KMS-11 (cell line): ENCODE measurements around the gene CCDC146.
A peak's percentile ranks its signal among the peaks of the same experiment; 100 is the strongest.

ENCODE experiments used
- H2AFZ ChIP-seq: fragments of 200-600 bp; sonication (generic); 2 replicates; pipeline ENCODE4 v1.6.1; 2016; ENCODE audit warnings: antibody characterized with exemption, mixed run types, low read depth
- H3K27ac ChIP-seq: fragments of 200-600 bp; sonication (generic); 2 replicates; pipeline ENCODE4 v1.6.1; 2016; ENCODE audit warnings: mild to moderate bottlenecking, mixed run types
- H3K27me3 ChIP-seq: fragments of 200-600 bp; sonication (generic); 2 replicates; pipeline ENCODE4 v1.6.1; 2017; ENCODE audit warnings: mild to moderate bottlenecking, low read depth, mixed run types, moderate library complexity; ENCODE audit not compliant: insufficient read depth
- H3K36me3 ChIP-seq: fragments of 200-600 bp; sonication (generic); 2 replicates; pipeline ENCODE4 v1.6.1; 2017; ENCODE audit warnings: mild to moderate bottlenecking, mixed run types; ENCODE audit not compliant: insufficient read depth
- H3K4me1 ChIP-seq: fragments of 200-600 bp; sonication (generic); 2 replicates; pipeline ENCODE4 v1.6.1; 2016; ENCODE audit warnings: mild to moderate bottlenecking, low read depth, mixed run types; ENCODE audit not compliant: poor library complexity, severe bottlenecking
- H3K4me2 ChIP-seq: fragments of 200-600 bp; sonication (generic); 2 replicates; pipeline ENCODE4 v1.7.0; 2016; ENCODE audit warnings: mild to moderate bottlenecking, mixed run types
- H3K4me3 ChIP-seq: fragments of 200-600 bp; sonication (generic); IDR thresholded peaks from 2 replicates; pipeline ENCODE4 v1.6.1; 2017; ENCODE audit warnings: low read depth, low read length, mixed read lengths; ENCODE audit not compliant: insufficient read depth
- H3K79me2 ChIP-seq: fragments of 200-600 bp; sonication (generic); 2 replicates; pipeline ENCODE4 v1.6.1; 2016; ENCODE audit warnings: low read depth, mixed run types; ENCODE audit not compliant: insufficient read depth
- H3K9ac ChIP-seq: fragments of 200-600 bp; sonication (generic); 2 replicates; pipeline ENCODE4 v1.6.1; 2016; ENCODE audit warnings: mild to moderate bottlenecking, mixed run types
- H4K20me1 ChIP-seq: fragments of 200-600 bp; sonication (generic); 2 replicates; pipeline ENCODE4 v1.6.1; 2016; ENCODE audit warnings: mild to moderate bottlenecking, mixed run types; ENCODE audit not compliant: insufficient read depth
- CTCF ChIP-seq: fragments of 200-600 bp; sonication (generic); conservative IDR thresholded peaks from 2 replicates; pipeline ENCODE4 v1.6.1; 2017; ENCODE audit warnings: low read depth, mild to moderate bottlenecking, antibody characterized with exemption, low read length, moderate library complexity, mixed read lengths

Gene CCDC146

DNA sequence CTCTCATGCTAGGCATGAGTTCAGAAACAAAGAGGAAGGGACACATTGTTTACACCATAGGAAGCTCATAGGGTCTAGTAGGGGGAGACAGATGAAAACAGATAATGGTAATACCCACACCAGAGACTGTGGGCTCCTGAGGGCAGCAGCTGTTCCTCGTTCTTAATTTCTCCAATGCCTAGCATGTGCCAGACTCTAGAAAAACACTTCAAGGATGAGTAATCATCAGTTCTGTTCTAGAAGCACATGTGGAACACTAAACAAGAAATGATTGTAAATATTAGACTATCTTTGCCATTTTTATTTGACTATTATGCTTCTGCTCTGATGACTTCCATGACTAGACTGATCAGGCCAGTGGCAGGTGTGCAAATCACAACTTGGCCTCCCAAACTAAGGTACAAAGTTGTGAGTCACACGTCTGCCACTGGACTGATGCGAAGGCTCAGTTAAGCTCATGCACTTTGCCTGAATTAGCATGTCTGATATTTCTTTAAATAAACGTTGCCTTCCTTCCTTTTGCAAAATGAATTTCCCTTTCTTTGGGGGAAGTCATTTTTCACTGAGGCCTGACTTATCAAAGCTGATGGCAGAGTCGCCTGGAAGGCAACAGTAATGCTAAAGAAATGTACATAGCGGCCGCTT is 166.4 kb downstream of the CCDC146 start:
- Histone ChIP-seq H3K79me2 (no peaks in the 10 kb centered on the region), H3K4me2 (no peak overlapping the region), H3K9ac (no peak overlapping the region), H3K27me3 (no peaks in the 10 kb centered on the region), H3K4me3 (no peak overlapping the region), H3K27ac (no peak overlapping the region), H3K36me3 (no peaks in the 10 kb centered on the region), H4K20me1 (no peaks in the 10 kb centered on the region), H2AFZ (no peak overlapping the region), H3K4me1 (no peaks in the 10 kb centered on the region)
- TF ChIP-seq CTCF = no peak

- no peaks in the 10 kb centered on the region for H4K20me1 ChIP-seq
- TF ChIP-seq CTCF = no peak
Measured at GRCh38 chr7:77289387-77289786, 167.0 kb downstream of the CCDC146 start.

DNA sequence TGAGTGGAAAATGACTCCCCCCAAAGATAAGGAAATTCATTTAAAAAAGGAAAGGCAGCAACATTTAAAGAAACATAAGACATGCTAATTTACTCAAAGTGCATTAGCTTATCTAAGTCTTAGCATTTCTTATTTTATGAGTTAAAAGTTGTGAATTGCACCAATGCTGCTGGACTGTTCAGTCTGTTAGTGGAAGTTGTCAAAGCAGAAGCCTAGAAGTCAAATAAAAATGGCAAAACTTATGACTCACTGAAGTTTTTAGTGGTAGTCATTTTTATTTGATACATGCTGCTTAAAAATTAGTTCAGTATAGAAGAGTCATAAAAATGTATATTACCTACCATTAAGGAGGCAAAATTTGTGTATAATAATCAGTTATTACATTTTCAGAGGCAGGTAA is 168.0 kb downstream of the CCDC146 start:
- no peak for TF ChIP-seq CTCF
- H3K4me2 ChIP-seq = no peak overlapping the region
- no peaks in the 10 kb centered on the region for H4K20me1 ChIP-seq
- no peaks in the 10 kb centered on the region for H3K79me2 ChIP-seq
- H2AFZ ChIP-seq = no peak overlapping the region
- no peak overlapping the region for H3K9ac ChIP-seq
- no peak overlapping the region for H3K27ac ChIP-seq
- no peaks in the 10 kb centered on the region for H3K4me1 ChIP-seq
- H3K36me3 ChIP-seq = no peaks in the 10 kb centered on the region
- no peaks in the 10 kb centered on the region for H3K27me3 ChIP-seq
- H3K4me3 ChIP-seq = no peak overlapping the region

More at GRCh38 chr7:77289387-77289786, 167.0 kb downstream of the CCDC146 start:
- Histone ChIP-seq H3K4me2 (no peak overlapping the region), H3K36me3 (no peaks in the 10 kb centered on the region), H3K79me2 (no peaks in the 10 kb centered on the region), H3K9ac (no peak overlapping the region), H3K4me3 (no peak overlapping the region), H3K27ac (no peak overlapping the region), H3K27me3 (no peaks in the 10 kb centered on the region), H2AFZ (no peak overlapping the region), H3K4me1 (no peaks in the 10 kb centered on the region)

GRCh38 chr7:77293046-77293445 is 170.6 kb downstream of the CCDC146 start:
- peak; percentile 36; the same call in 1 of the 2 replicates for TF ChIP-seq CTCF
- Histone ChIP-seq H3K4me3 (no peak overlapping the region), H3K27ac (no peak overlapping the region), H3K36me3 (no peaks in the 10 kb centered on the region), H3K4me1 (no peaks in the 10 kb centered on the region), H3K9ac (no peak overlapping the region), H3K27me3 (no peaks in the 10 kb centered on the region), H3K79me2 (no peaks in the 10 kb centered on the region), H3K4me2 (no peak overlapping the region), H4K20me1 (no peaks in the 10 kb centered on the region), H2AFZ (no peak overlapping the region)
